HL-60/S4 (cell line): ENCODE measurements around the gene ACSL1.
"Not testable (repeated sequence)": the region's sequence is repeated elsewhere in the genome, so short reads cannot be mapped to it uniquely, and the experiment has no call there.

Experiments used
- in situ Hi-C: fragments of 300-500 bp; cut with MboI; formaldehyde crosslinking; loops from 2 replicates; pipeline ENCODE4 v1.14.3; 2022; ENCODE audit warnings: low sequenced_read_pairs

The ACSL1 gene

GRCh38 chr4:184792950-184793555 lies 32.7 kb downstream of the ACSL1 start:
- in situ Hi-C loops, result no loop called here

- in situ Hi-C loops, result no loop called here
Measured at GRCh38 chr4:184792334-184792733, 33.4 kb downstream of the ACSL1 start.

- in situ Hi-C loops, result no loop called here
Measured at GRCh38 chr4:184790826-184791225, 34.9 kb downstream of the ACSL1 start.

GRCh38 chr4:184787766-184788503 lies 37.8 kb downstream of the ACSL1 start:
- in situ Hi-C loops, result no loop called here

GRCh38 chr4:184785813-184786212 lies 40.0 kb downstream of the ACSL1 start:
- in situ Hi-C loops, result no loop called here

- in situ Hi-C loops, result no loop called here
Measured at GRCh38 chr4:184784628-184785257, 41.0 kb downstream of the ACSL1 start.

- in situ Hi-C loops, result no loop called here
Measured at GRCh38 chr4:184782731-184783373, 42.9 kb downstream of the ACSL1 start.

- in situ Hi-C loops, result not testable (repeated sequence)
Measured at GRCh38 chr4:184779160-184779559, 46.6 kb downstream of the ACSL1 start.

- in situ Hi-C loops, result no loop called here
Measured at GRCh38 chr4:184778325-184778724, 47.4 kb downstream of the ACSL1 start.

GRCh38 chr4:184776821-184777220 lies 48.9 kb downstream of the ACSL1 start:
- in situ Hi-C loops, result no loop called here

GRCh38 chr4:184775854-184776555 lies 49.8 kb downstream of the ACSL1 start:
- in situ Hi-C loops, result no loop called here

GRCh38 chr4:184774152-184774551 lies 51.6 kb downstream of the ACSL1 start:
- in situ Hi-C loops, result no loop called here

- in situ Hi-C loops, result no loop called here
Measured at GRCh38 chr4:184771416-184771815, 54.4 kb downstream of the ACSL1 start.

GRCh38 chr4:184769141-184769765 lies 56.5 kb downstream of the ACSL1 start:
- in situ Hi-C loops, result no loop called here

- in situ Hi-C loops, result no loop called here
Measured at GRCh38 chr4:184768296-184768695, 57.5 kb downstream of the ACSL1 start.

- in situ Hi-C loops, result no loop called here
Measured at GRCh38 chr4:184766446-184766845, 59.3 kb downstream of the ACSL1 start.

- in situ Hi-C loops, result no loop called here
Measured at GRCh38 chr4:184765473-184766340, 60.1 kb downstream of the ACSL1 start.

- in situ Hi-C loops, result no loop called here
Measured at GRCh38 chr4:184764601-184765000, 61.2 kb downstream of the ACSL1 start.

GRCh38 chr4:184763150-184763780 lies 62.5 kb downstream of the ACSL1 start:
- in situ Hi-C loops, result no loop called here
